Body of pancreas (tissue), 4 donors: Measurements from ENCODE around the gene C4orf46.

ENCODE experiments used
- POLR2A ChIP-seq, 3 donors: fragments of 450-650 bp; IDR thresholded peaks; one replicate each; pipeline ENCODE4 v1.6.1; 2016; ENCODE audit warnings: antibody characterized with exemption in 3 of 3, mild to moderate bottlenecking in 2 of 3
- TF ChIP-seq, protein P1 (sequence below), 7 experiments: fragments of 450-650 bp in 4 of 7; fragments of 200-600 bp in 3 of 7; sonication (generic) in 3 of 7; IDR thresholded peaks; one replicate each; pipeline ENCODE4 v1.5.1; 2016 to 2019; ENCODE audit warnings: antibody characterized with exemption in 7 of 7

DNA sequence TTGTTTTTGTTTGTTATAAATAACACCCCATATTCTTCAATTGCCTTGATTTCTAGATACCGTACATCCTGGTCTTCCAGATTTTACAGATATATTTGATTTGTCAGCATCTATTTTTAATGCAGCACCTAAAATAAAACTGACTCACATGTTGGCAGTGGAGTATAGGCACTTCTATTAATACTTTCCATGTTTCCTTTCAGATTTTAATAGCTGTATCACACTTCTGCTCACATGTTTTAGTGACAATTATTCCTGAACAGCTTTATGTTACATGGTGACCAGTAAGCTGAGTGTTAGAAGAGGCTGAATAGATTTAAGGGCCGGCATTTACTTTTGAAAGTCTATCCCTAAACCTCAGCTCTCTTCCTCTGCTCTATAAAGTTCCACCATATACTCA, 46.1 kb downstream of the C4orf46 start:
- TF ChIP-seq, protein P1, sequence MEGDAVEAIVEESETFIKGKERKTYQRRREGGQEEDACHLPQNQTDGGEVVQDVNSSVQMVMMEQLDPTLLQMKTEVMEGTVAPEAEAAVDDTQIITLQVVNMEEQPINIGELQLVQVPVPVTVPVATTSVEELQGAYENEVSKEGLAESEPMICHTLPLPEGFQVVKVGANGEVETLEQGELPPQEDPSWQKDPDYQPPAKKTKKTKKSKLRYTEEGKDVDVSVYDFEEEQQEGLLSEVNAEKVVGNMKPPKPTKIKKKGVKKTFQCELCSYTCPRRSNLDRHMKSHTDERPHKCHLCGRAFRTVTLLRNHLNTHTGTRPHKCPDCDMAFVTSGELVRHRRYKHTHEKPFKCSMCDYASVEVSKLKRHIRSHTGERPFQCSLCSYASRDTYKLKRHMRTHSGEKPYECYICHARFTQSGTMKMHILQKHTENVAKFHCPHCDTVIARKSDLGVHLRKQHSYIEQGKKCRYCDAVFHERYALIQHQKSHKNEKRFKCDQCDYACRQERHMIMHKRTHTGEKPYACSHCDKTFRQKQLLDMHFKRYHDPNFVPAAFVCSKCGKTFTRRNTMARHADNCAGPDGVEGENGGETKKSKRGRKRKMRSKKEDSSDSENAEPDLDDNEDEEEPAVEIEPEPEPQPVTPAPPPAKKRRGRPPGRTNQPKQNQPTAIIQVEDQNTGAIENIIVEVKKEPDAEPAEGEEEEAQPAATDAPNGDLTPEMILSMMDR (IDR thresholded peaks at IDR 0.05): no peak
- no peak for TF ChIP-seq POLR2A (IDR thresholded peaks at IDR 0.05)
